ENCODE data around the gene ACSL4. TPM values are rescaled to one million over a fixed set of nuclear protein-coding genes. Genes with fewer than 3 reads are reported as not detected.

The ACSL4 gene
- total RNA-seq, 2 donors from 2014 or later: 22.9 to 118 TPM

GRCh38 chrX:109623997-109624396, 109.1 kb downstream of the ACSL4 start:
- Histone ChIP-seq H3K27ac (no peak overlapping the region), H3K9me3 (no peaks in the 10 kb centered on the region), H3K4me3 (no peak overlapping the region), H3K27me3 (replicated peaks; ENCODE audit: insufficient read depth) (no peaks in the 10 kb centered on the region), H3K4me1 (replicated peaks) (no peaks in the 10 kb centered on the region), H3K36me3 (no peaks in the 10 kb centered on the region)
- TF ChIP-seq POLR2A (IDR thresholded peaks at IDR 0.05): no peak
- no peak for TF ChIP-seq POLR2AphosphoS5 (IDR thresholded peaks at IDR 0.05)
- TF ChIP-seq CTCF (IDR thresholded peaks at IDR 0.05): no peak
- intact Hi-C loops (cut with DNase I): no loop called here
- WGBS: 80% methylated on average over 8 of the region's 8 CpGs
- DNase-seq (ENCODE audit: low spot score): no peak

- TF ChIP-seq POLR2A (IDR thresholded peaks at IDR 0.05): no peak
- TF ChIP-seq CTCF (IDR thresholded peaks at IDR 0.05): no peak
- TF ChIP-seq POLR2AphosphoS5 (IDR thresholded peaks at IDR 0.05): no peak
- intact Hi-C loops (cut with DNase I): no loop called here
- Histone ChIP-seq H3K9me3 (no peaks in the 10 kb centered on the region), H3K36me3 (no peaks in the 10 kb centered on the region), H3K27me3 (replicated peaks; ENCODE audit: insufficient read depth) (no peaks in the 10 kb centered on the region), H3K4me1 (replicated peaks) (no peaks in the 10 kb centered on the region), H3K4me3 (no peak overlapping the region), H3K27ac (no peak overlapping the region)
- 94% methylated on average over 4 of the region's 4 CpGs for WGBS
- no peak for DNase-seq (ENCODE audit: low spot score)
Measured at GRCh38 chrX:109622270-109622669, 110.8 kb downstream of the ACSL4 start.

- DNase-seq (ENCODE audit: low spot score): no peak
- no peak overlapping the region for H3K4me3 ChIP-seq
- TF ChIP-seq CTCF (IDR thresholded peaks at IDR 0.05) (no peak), POLR2AphosphoS5 (IDR thresholded peaks at IDR 0.05) (no peak), POLR2A (IDR thresholded peaks at IDR 0.05) (no peak)
- no peak overlapping the region for H3K27ac ChIP-seq
- no peaks in the 10 kb centered on the region for H3K36me3 ChIP-seq
- no peaks in the 10 kb centered on the region for H3K27me3 ChIP-seq (replicated peaks; ENCODE audit: insufficient read depth)
- H3K9me3 ChIP-seq: no peaks in the 10 kb centered on the region
- no peaks in the 10 kb centered on the region for H3K4me1 ChIP-seq (replicated peaks)
- intact Hi-C loops (cut with DNase I): no loop called here
- 76% methylated on average over 3 of the region's 3 CpGs for WGBS
Measured at GRCh38 chrX:109619771-109620170, 113.3 kb downstream of the ACSL4 start.

GRCh38 chrX:109614951-109615350, 118.1 kb downstream of the ACSL4 start:
- Histone ChIP-seq H3K9me3 (no peaks in the 10 kb centered on the region), H3K4me3 (no peak overlapping the region), H3K4me1 (replicated peaks) (no peaks in the 10 kb centered on the region), H3K27ac (no peak overlapping the region), H3K36me3 (no peaks in the 10 kb centered on the region), H3K27me3 (replicated peaks; ENCODE audit: insufficient read depth) (no peaks in the 10 kb centered on the region)
- intact Hi-C loops (cut with DNase I): no loop called here
- TF ChIP-seq POLR2A (IDR thresholded peaks at IDR 0.05) (no peak), CTCF (IDR thresholded peaks at IDR 0.05) (no peak), POLR2AphosphoS5 (IDR thresholded peaks at IDR 0.05) (no peak)
- WGBS: 67% methylated on average over 6 of the region's 6 CpGs
- no peak for DNase-seq (ENCODE audit: low spot score)

GRCh38 chrX:109601486-109601885, 131.6 kb downstream of the ACSL4 start:
- no peaks in the 10 kb centered on the region for H3K36me3 ChIP-seq
- intact Hi-C loops (cut with DNase I): no loop called here
- no peak overlapping the region for H3K4me3 ChIP-seq
- no peaks in the 10 kb centered on the region for H3K27me3 ChIP-seq (replicated peaks; ENCODE audit: insufficient read depth)
- no peak for DNase-seq (ENCODE audit: low spot score)
- no peaks in the 10 kb centered on the region for H3K4me1 ChIP-seq (replicated peaks)
- no peaks in the 10 kb centered on the region for H3K9me3 ChIP-seq
- 65% methylated on average over 5 of the region's 5 CpGs for WGBS
- no peak overlapping the region for H3K27ac ChIP-seq
- no peak for TF ChIP-seq CTCF (IDR thresholded peaks at IDR 0.05)
- TF ChIP-seq POLR2AphosphoS5 (IDR thresholded peaks at IDR 0.05): no peak
- TF ChIP-seq POLR2A (IDR thresholded peaks at IDR 0.05): no peak

Data from prostate gland (tissue), 2 donors.